IPS-18a (cell line): ENCODE measurements around the gene NCOA7.
"Not testable (repeated sequence)": the region's sequence is repeated elsewhere in the genome, so short reads cannot be mapped to it uniquely, and the experiment has no call there.

ENCODE experiments used
- H3K27ac ChIP-seq: one replicate; pipeline ENCODE4 v1.5.1; 2013; ENCODE audit warnings: low read length
- H3K27me3 ChIP-seq: one replicate; pipeline ENCODE4 v1.6.1; 2013; ENCODE audit warnings: mild to moderate bottlenecking, low read length; ENCODE audit not compliant: control insufficient read depth, insufficient read depth
- H3K36me3 ChIP-seq: one replicate; pipeline ENCODE4 v1.6.1; 2013; ENCODE audit warnings: low read depth, low read length; ENCODE audit not compliant: control insufficient read depth
- H3K4me1 ChIP-seq: one replicate; pipeline ENCODE4 v1.6.1; 2013; ENCODE audit warnings: low read depth, low read length; ENCODE audit not compliant: control insufficient read depth
- H3K4me3 ChIP-seq: one replicate; pipeline ENCODE4 v1.5.1; 2013; ENCODE audit warnings: low read length
- H3K9ac ChIP-seq: one replicate; pipeline ENCODE4 v1.6.1; 2013; ENCODE audit warnings: mild to moderate bottlenecking, low read length, moderate library complexity
- H3K9me3 ChIP-seq: one replicate; pipeline ENCODE4 v1.6.1; 2013; ENCODE audit warnings: low read depth, low read length; ENCODE audit not compliant: control insufficient read depth

Gene NCOA7

DNA sequence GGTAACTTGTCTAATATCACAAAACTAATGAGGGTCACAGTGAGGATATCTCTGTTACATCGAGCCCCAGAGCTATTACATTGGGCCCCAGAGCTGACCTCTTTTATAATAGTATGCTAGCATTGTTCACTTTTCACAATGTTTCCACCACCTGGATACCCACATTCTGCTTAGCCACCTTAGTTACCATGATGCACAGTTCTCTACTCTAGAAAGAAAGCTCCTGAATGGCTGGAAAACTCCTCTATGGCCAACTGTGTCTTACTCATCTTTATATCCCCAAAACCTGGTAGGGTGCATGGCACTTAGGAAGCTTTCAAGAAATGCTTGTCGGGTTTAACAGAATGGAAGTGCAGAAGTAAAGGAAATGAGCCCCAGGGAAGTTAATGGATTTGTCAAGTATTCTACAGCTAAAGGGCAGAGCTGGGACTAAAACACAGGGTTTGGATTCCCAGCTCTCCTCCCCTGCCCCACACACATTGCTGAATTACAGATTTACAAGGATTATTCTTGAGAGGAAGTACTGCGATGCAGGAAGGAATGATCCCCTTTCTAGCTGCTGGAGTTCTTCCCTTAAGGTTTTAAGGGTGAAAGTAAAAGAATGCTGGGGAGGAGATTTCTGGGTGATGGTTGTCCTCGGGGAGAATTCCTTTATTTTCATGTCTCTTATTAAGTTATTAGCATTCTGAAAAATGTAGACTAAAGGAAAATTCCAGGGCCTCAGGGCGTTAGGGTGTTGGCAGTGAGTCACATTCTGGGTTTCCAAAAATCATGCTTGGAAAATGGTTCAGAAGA, 149.7 kb downstream of the NCOA7 start:
- no peak overlapping the region for H3K27ac ChIP-seq
- H3K9me3 ChIP-seq = no peaks in the 10 kb centered on the region
- H3K36me3 ChIP-seq = no peaks in the 10 kb centered on the region
- H3K27me3 ChIP-seq = no peaks in the 10 kb centered on the region
- H3K9ac ChIP-seq = no peak overlapping the region
- H3K4me3 ChIP-seq = no peak overlapping the region
- no peaks in the 10 kb centered on the region for H3K4me1 ChIP-seq

DNA sequence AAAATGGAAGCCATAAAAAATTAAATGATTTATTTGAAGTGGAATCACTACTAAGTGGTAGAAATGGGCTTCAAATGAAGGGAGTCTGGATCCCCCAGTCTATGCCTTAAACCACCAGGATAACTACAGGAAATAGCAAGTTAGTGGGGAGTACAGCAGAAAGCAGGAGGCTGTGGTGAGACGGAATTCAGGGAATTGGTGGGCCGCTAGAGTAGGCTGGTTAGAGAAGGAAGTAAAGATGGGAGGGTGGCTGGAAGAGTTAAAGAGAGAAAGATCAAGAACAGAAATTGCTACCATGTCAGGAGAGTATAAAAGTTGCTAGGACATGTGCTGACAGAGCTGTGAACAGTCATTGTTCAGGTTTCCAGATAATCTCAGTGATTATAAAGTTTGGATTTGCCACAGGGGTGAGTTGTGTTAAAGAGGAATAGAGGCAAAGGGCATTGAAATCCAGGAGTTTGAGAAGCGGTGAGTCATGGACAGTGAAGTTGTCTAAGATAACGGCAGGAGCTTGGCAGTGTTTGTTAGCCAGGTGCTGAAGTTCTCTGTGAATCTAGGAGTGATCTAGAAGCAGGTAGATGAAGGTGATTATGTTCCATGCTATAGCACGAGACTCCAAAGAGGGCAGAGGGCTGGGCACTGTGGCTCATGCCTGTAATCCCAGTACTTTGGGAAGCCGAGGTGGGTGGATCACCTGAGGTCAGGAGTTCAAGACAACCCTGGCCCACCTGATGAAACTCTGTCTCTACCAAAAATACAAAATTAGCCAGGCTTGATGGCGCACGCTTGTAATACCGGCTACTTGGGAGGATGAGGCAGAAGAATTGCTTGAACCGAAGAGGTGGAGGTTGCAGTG, 152.1 kb downstream of the NCOA7 start:
- Histone ChIP-seq H3K27ac (no peak overlapping the region), H3K4me3 (no peak overlapping the region), H3K36me3 (no peaks in the 10 kb centered on the region), H3K27me3 (no peaks in the 10 kb centered on the region), H3K4me1 (no peaks in the 10 kb centered on the region), H3K9me3 (no peaks in the 10 kb centered on the region), H3K9ac (no peak overlapping the region)

GRCh38 chr6:125943528-125944433, 153.0 kb downstream of the NCOA7 start:
- H3K4me3 ChIP-seq = no peak overlapping the region
- H3K4me1 ChIP-seq = no peaks in the 10 kb centered on the region
- H3K27me3 ChIP-seq = no peaks in the 10 kb centered on the region
- H3K9me3 ChIP-seq = no peaks in the 10 kb centered on the region
- no peak overlapping the region for H3K27ac ChIP-seq
- H3K36me3 ChIP-seq = no peaks in the 10 kb centered on the region
- no peak overlapping the region for H3K9ac ChIP-seq

DNA sequence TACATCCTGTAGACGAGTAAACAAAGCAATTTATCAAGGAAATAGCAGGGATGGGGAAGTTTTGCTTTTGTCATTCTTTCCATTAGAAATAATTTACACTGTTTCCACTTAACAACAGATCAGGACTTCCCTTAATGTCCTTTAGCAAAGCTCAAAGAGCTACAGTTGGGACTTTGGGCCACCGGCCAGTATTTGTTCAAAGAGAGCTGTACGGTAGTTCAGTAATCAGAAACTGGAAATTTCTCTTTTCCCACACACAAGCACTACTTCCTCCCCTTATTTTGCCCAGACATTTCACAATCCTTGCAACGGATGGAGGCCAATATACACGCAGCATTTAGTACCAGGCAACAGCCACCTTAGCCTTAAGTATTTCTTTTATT, 153.7 kb downstream of the NCOA7 start:
- Histone ChIP-seq H3K9me3 (no peaks in the 10 kb centered on the region), H3K36me3 (no peaks in the 10 kb centered on the region), H3K4me1 (no peaks in the 10 kb centered on the region), H3K27me3 (no peaks in the 10 kb centered on the region), H3K27ac (no peak overlapping the region), H3K9ac (no peak overlapping the region), H3K4me3 (no peak overlapping the region)

GRCh38 chr6:125944896-125945295, 154.1 kb downstream of the NCOA7 start:
- Histone ChIP-seq H3K9ac (no peak overlapping the region), H3K36me3 (no peaks in the 10 kb centered on the region), H3K9me3 (no peaks in the 10 kb centered on the region), H3K27ac (no peak overlapping the region), H3K4me3 (no peak overlapping the region), H3K4me1 (no peaks in the 10 kb centered on the region), H3K27me3 (no peaks in the 10 kb centered on the region)

DNA sequence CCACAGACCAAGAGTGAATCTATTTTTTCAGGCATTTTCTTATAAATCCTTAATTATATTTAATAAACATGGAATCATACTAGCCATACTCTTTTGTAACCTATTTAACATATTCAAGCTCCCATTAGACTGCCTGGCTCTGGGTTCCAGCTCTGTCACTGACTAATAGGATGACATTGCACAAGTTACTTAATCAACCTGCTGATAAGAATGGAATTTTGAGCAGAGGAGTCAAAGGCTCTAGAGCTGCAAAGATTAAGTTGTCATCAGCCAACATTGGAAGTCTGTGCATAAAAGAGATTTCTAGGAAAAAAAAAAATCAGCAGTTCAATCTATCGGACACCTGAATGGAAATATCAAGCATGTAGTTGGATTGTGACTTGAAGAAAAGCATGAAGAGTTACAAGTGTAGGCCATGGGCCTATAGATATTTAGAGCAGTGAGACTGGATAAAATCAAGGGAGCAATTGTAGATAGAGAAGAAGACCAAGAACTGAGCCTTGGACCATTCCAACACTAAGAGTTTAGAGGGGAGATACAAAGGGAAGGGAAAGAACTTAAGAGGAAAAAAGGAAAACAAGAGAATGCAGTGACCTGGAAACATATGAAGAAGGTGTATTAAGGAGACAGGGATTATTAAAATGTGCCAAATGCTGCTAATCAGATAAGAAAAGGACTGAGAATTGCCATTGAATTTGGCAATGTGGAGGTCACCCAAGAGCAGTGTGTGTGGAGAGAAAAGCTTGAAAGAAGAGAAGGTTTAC, 154.8 kb downstream of the NCOA7 start:
- no peak overlapping the region for H3K27ac ChIP-seq
- no peaks in the 10 kb centered on the region for H3K27me3 ChIP-seq
- no peak overlapping the region for H3K9ac ChIP-seq
- no peak overlapping the region for H3K4me3 ChIP-seq
- H3K4me1 ChIP-seq = no peaks in the 10 kb centered on the region
- no peaks in the 10 kb centered on the region for H3K36me3 ChIP-seq
- H3K9me3 ChIP-seq = no peaks in the 10 kb centered on the region

GRCh38 chr6:125947615-125948014, 156.9 kb downstream of the NCOA7 start:
- Histone ChIP-seq H3K4me1 (no peaks in the 10 kb centered on the region), H3K36me3 (no peaks in the 10 kb centered on the region), H3K4me3 (no peak overlapping the region), H3K9ac (no peak overlapping the region), H3K27ac (no peak overlapping the region), H3K27me3 (no peaks in the 10 kb centered on the region), H3K9me3 (no peaks in the 10 kb centered on the region)

- Histone ChIP-seq H3K4me1 (no peaks in the 10 kb centered on the region), H3K27me3 (no peaks in the 10 kb centered on the region), H3K4me3 (no peak overlapping the region), H3K9ac (no peak overlapping the region), H3K27ac (no peak overlapping the region), H3K36me3 (no peaks in the 10 kb centered on the region), H3K9me3 (no peaks in the 10 kb centered on the region)
Measured at GRCh38 chr6:125948455-125948854, 157.7 kb downstream of the NCOA7 start.

DNA sequence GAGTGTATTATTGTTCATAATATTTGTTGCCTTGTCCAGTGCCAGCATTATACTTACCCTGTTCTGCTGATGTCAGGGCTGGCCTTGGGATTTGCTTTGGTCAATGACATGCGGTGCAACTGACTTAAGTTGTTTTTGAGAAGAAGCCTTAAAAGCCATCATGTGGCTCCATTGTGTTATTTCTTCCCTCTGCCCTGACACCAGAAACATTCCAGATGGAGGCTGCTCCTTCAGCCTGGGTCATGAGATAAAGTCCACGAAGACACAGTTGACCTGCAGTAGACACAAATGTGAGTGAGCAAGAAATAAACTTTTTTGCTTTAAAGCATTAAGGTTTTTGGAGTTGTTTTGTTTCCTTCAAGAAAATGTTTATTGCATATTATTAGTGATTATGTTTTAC, 158.3 kb downstream of the NCOA7 start:
- Histone ChIP-seq H3K9me3 (no peaks in the 10 kb centered on the region), H3K4me3 (no peak overlapping the region), H3K4me1 (no peaks in the 10 kb centered on the region), H3K27ac (no peak overlapping the region), H3K36me3 (no peaks in the 10 kb centered on the region), H3K27me3 (peaks cover 2% of the 10 kb centered on the region), H3K9ac (no peak overlapping the region)

DNA sequence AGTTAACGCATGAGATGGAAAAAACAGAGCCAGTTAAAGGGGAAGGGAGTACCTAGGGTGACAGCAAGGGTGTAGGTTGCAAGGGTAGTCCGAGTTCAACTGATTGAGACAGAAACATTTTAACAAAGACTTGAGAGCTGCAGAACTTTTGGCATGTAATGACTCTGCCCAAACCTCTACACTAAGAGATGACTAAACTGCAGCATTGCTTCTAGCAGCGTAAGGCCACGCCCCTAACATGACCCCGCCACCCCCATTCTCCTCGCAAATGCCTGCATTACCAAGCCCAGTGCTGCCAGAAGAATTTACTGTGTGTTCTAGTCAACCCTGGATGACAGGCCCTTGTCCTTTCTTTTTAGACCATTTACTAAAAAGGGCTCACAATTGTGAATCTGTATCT, 159.5 kb downstream of the NCOA7 start:
- Histone ChIP-seq H3K9ac (no peak overlapping the region), H3K4me3 (no peak overlapping the region), H3K27me3 (peaks cover 8% of the 10 kb centered on the region), H3K36me3 (no peaks in the 10 kb centered on the region), H3K27ac (no peak overlapping the region), H3K9me3 (no peaks in the 10 kb centered on the region), H3K4me1 (no peaks in the 10 kb centered on the region)

DNA sequence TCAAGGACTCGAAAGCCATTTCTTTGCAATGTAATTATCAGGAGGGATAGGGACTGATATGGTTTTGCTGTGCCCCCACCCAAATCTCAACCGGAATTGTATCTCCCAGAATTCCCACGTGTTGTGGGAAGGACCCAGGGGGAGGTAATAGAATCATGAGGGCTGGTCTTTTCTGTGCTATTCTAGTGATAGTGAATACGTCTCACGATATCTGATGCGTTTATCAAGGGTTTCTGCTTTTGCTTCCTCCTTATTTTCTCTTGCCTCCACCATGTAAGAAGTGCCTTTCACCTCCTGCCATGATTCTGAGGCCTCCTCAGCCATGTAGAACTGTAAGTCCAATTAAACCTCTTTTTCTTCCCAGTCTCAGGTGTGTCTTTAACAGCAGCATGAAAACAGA, 160.0 kb downstream of the NCOA7 start:
- H3K9ac ChIP-seq, H3K27me3 ChIP-seq, H3K27ac ChIP-seq, H3K4me1 ChIP-seq, H3K4me3 ChIP-seq, H3K9me3 ChIP-seq, H3K36me3 ChIP-seq: not testable (repeated sequence)
